HG03095 (cell line): Measurements from ENCODE around the gene SLC25A22.

Experiments
- ATAC-seq: cut with Tn5 transposase; IDR thresholded peaks from one replicate; pipeline ENCODE4 v1.9.1; 2021; ENCODE audit warnings: moderate library complexity; ENCODE audit not compliant: unreplicated experiment

The SLC25A22 gene

DNA sequence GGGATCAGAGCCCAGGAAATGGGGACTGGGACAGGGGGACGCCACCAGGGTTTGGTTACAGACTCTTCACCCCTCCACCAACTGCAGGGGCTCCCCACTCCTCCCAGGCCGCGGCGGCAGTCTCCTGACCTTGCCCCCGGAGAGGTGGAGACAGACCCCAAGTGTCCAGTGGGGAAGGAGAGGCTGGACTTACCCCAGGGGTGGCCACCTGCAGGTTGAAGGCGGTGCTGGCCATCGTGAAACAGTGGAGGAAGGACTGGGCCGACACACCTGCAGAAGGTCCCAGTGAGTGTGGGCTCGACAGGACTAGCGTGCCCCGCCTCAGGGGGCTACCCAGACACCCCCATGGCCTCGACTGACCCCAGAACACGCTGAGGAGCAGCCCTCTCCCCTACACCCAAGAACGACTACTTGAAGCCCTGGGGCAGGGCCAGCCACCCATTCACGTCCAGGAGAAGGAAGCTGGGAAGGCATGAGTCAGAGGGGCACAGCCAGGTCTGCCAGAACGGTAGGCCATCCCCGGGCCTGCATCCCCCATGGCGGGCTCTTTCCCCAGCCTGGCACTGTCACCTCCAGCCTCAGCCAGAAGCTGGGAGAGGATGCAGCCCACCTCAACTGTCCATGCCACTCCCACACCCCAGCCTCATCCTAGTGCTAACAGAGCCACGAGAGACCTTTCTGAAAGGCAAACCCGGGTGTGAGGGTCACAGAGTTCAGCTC lies 23.0 kb downstream of the SLC25A22 start:
- ATAC-seq: no peak

DNA sequence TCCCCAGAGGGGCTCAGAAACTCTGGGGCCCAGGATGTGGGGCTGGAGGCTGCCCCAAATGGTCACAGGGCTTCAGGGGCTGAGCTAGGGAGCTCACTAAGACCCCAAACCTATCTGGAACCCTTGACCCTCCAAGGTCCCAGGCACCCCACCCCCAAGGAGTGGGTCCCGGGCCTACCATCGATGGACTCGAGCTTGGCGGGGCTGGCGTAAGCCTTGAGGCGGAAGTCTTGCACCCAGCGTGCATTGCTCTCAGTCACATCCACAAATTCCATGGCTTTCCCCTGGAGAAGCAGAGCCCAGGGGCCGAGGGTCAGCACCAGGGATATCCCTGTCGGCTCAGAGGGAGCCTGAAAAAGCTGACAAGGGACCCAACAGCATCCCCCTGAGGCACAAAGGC lies 24.3 kb downstream of the SLC25A22 start:
- ATAC-seq: no peak

DNA sequence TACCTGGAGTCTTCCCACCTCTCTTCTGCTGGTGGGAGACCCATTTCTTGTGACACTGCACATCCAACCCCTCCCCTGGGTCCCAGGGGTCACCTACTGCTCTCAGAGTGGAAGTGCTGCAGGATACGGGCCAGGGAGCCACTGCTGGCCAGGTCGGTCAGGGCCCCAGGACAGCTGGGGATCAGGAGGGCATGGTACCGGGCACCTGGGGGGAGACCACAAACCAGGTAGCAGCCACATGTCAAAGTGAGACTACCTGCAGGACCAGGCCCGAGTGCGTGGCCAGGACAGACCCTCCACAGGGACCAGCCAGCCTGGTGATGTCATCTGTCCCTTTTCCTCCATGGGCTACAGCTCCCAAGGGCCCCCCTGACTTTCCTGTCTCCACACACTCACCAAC lies 24.7 kb downstream of the SLC25A22 start:
- no peak for ATAC-seq

DNA sequence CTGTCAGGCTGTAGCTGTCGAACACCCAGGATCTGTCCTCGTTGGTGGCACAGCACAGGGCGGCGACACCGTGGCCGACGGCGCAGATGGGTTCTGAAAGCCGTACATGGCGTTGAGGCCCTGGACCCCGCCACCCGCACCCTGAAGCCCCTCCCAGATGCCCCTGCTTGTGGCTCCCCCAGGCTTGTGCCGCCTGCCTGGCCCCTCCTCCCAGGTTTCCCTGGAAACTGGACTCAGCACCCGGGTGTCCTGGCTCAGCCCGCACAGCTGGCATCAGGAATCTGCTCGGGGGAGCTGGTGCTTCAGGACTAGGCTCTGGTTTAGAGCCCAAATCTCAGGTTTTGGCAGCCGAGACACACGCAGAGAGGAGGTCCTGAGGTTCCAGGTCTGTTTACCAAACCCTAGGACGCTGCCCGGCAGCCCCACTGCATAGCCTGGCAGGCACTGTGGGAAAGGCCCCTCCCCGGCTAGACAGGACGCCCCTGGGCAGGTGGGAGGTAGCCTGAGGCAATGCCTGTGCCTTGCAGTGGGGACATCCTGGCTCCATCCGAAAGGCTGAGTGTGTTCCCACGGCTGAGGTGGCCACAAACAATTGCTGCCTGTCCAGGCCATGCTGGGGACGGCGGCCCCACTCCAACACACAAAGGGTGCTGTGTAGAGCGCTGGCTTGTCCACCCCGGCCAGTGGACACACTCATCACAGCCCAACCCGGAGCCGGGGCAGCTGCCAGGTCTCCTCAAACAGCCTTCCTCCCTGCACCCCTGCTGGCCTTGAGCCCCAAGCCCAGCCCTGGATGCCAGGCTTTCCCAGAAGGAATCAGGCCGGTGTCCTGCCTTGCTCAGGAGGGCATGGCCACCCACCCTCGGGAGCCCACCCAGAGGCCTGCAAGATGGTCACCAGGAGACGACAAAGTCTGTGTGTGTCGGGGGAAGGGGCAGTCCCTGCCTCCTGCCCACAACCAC lies 25.4 kb downstream of the SLC25A22 start:
- ATAC-seq: no peak

DNA sequence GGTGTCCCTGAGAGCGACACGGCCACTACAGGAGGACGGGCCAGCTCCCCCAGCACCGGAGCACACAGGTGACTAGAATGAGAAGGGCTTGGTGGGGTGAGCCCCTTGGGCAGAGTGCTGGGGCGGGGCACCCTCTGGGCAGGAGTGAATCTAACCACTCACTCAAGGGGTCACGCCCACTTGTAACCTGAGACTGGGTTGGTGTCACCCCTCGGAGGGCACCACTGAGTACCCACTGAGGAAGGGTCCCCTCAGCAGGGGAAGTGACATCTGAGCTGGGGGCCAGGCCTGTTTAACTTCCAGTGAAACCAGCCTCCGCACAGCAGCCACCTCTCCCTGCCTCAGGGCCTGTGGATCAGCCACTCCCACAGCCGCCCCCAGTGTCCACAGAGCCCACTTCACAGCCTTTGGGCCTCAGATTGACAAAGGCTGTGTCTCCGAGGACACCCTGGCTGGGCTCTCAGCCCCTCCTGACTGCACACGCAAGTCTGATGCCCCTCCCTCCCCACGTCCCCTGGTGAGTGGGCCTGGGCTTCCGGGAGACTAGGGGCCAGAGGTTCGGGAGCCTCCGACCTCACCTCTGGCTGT lies 26.4 kb downstream of the SLC25A22 start:
- ATAC-seq: no peak

DNA sequence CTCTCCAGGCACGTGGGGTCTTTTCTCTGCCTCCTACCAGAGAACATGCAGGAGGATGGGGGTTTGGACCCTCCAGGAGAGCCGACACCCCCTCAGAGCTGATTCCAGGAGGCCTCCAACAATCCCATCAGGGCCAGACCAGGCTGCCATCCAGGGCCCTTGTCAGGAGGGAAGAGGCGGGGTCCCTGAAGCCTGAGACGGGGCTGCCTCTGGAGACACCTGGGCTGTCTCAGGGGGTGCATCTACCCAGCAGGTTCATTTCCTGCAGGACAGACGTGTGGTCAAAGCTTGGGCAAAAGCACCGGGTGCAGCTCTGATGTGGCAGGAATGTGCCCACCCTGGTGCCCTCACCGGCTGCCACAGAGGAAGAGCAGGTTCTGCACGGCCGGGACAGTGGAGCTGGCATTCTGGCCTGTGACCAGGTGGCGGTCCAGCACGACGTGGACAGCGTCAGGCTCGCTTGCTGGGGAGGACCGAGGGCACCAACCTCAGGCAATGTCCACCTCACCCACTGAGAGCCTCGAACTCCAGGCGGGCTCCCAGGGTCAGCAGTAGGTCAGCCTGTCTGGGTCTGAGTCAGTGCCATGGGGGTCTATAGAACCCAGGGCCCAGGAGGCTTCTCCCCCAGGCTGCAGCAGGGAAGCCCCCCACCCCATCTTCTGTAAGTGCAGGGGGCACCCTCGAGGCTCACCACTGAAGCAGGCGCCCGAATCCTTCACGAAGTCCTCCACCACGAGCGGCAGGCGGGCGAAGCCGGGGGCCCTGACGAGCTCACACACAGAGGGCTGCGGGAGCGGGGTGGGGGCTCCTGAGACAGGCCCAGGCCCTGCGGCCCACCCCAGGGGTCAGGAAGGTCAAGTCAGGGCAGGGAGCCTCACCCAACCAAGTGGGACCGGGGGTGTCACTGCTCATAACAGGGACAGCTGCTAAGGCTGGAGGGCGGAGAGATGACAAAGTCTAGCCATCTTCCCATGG lies 27.2 kb downstream of the SLC25A22 start:
- ATAC-seq: no peak

DNA sequence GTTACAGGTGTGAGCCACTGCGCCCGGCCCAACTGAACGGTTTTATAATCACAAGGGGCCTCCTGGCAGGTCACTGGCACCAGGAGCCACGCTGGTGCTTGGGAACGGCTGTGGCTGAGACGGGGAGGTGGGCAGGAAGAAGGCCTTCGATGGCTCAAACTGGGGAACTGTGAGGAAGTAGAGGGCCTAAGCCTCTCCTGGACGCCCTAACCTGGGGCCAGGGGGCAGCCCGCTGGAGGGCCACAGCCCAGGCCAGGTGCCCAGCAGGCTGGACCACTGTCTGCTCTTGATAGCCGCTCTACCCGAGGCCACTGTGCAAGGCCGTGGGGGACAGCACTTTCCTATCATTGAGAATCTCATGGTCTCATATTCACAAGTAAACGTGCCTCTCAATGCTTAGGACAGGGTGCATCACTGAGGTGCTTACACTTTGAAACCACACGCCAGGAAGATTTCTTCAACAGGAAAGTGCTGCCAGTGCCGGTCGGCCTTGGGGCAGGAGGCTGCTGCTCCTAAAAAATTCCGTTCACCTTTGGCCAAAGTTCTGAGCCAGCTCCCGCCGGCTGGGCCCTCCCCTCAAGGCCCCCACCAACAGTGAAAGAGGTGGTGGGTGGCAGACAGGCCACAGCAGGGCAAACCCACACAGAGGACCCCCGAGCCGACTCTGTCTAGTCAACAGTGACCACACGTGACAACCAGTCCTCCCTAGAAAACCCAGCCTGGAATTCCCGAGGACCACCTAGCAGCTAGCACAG lies 28.0 kb downstream of the SLC25A22 start:
- ATAC-seq: no peak

DNA sequence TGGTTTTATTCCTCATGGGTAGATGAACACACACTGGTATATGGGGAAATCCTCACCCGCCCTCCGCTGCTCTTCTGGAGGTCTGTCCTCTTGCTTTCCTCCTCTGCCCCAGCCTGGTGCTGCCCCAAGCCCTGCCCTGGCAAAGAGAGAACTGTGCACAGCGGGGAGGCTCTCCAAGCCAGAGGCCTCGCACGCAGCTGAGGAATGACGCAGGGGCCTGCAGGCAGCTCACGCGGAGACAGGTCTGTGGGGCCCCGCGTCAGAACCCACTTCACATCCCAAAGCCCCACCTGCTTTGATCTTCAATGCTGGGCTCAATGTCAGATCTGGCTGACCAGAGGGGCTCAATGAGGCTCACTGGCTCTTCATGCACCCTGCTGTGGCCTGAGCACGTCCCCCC lies 30.8 kb downstream of the SLC25A22 start:
- no peak for ATAC-seq

DNA sequence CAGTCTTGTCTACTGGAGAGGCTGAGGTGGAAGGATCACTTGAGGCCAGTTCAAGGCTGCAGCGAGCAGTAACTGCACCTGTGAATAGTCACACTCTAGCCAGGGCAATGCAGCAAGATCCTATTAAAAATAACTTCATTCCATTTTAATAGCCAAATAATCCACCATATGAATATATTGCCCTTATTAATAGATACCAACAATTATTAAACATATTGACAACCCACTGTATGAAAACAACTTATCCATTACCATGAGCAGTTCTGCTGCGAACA lies 31.2 kb downstream of the SLC25A22 start:
- ATAC-seq: no peak

DNA sequence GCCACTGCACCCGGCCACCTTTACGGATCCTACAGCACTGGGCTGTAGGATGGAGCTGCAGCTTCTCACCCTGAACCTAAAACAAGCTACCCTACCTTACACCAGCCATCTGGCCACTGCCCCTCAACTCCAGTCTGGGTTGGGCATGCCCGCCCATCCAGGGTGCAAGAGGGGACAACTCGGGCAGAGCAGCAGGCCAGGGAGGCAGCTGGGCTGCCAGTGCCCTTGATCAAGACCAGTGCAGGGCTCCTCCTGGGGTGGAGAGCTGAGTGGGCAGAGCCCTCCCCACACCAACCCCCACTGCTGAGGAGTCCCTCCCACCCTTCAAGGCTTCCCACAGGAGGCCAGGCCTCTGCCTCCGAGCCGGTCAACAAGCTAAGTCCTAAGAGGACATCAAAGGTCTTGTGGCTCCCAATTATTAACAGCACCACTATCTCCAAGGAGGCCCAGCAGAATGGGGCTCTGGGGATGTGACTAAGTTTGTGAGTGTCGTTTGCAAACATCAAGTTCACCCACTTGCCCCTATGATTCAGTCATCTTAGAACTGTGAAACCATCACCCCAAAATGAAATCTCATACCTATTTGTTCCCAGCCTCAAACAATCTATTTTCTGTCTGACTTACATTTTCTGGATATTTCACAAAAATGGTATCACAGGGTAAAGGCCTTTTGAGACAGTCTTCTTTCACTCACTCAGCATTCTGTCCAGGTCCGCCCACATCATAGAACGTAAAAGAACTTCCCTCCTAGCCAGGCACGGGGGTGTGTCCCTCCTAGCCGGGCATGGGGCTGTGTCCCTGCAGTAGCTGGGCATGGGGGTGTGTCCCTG lies 31.8 kb downstream of the SLC25A22 start:
- no peak for ATAC-seq

DNA sequence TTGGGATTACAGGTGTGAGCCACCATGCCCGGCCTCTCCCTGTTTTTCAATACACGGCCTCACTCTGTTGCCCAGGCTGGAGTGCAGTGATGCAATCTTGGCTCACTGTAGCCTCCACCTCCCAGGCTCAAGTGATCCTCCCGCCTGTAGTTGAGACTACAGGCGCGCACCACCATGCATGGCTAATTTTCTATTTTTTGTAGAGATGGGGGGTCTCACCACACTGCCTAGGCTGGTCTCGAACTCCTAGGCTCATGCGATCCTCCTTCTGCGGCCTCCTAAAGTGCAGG lies 32.3 kb downstream of the SLC25A22 start:
- ATAC-seq: no peak

DNA sequence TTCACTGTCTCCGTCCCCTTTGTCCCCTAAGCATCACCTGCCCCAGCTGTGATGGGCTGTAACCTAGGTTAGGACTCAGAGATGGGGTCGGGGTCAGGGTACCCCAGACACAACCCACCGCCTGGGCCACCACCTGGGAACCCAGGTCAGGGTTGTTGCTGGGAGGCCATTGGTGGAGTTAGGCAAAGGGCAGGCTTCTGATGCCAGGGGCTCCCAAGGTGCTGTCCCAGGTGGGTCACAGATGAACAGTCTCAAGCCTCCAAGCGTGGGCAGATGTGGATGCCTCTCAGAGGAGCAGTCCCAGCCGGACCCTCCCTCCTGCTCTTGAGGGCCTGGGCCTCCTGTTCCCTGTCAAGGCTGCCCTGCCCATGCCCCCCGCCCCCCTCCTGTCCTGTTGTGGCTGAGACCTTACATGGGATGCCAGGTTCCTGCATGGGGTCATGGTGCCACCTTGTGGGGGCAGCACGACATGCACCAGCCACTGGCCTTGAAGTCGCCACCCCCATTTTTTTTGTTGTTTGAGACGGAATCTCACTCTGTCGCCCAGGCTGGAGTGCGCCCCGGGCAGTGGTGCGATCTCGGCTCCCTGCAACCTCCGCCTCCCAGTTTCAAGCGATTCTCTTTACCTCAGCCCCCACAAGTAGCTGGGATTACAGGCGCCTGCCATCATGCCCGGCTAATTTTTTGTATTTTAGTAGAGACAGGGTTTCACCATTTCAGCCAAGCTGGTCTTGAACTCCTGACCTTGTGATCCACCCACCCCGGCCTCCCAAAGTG lies 32.9 kb downstream of the SLC25A22 start:
- ATAC-seq: no peak

DNA sequence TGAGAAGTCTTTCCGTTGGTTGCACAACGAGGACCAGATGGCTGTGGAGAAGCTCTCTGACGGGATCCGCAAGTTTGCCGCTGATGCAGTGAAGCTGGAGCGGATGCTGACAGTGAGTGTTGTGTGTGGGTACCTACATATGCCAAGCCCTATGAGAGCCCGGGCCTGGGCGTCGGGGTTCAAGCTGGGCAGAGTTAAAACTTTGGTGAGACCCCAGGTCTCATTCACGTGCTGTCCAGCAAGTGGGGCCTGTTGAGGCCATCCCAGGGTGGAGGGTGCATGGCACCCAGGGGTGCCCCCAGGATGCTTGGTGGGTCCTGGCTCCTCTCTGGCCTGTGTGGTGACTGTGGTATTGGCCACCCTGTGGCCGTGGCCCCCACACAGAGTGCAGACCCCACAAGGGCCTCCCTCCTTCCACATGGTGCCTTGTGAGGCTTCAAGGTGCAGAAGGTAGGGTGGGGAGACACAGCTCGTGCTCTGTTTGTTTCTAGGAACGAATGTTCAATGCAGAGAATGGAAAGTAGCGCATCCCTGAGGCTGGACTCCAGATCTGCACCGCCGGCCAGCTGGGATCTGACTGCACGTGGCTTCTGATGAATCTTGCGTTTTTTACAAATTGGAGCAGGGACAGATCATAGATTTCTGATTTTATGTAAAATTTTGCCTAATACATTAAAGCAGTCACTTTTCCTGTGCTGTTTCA lies 33.6 kb downstream of the SLC25A22 start:
- ATAC-seq: no peak

DNA sequence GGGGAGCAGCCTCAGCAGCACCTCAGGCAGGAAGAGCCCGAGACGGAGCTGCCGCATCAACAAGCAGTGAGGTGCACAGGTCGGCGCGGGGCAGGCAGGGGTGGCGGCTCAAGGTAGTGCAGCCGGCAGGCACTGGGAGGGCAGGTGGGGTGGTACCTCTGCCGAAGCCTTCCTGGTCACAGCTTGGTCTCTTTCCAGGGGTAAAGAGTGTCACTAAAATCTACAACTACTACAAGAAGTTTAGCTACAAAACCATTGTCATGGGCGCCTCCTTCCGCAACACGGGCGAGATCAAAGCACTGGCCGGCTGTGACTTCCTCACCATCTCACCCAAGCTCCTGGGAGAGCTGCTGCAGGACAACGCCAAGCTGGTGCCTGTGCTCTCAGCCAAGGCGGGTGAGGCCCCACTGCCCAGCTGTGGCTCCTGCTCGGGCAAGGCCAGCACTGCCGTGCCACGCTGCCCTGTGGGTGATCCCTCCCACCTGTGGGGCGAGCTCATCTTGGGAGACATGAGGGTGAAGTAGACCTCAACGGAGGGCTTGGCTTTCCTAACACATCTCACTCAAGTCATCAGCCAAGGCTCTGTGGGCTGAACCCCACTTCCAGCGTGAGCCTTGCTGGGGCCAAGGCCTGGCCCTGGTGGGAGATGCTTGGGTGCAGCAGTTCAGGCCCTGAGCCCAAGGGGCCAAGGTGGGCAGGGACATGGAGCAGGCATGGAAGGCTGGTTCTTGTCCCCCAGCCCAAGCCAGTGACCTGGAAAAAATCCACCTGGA lies 34.3 kb downstream of the SLC25A22 start:
- ATAC-seq: no peak

DNA sequence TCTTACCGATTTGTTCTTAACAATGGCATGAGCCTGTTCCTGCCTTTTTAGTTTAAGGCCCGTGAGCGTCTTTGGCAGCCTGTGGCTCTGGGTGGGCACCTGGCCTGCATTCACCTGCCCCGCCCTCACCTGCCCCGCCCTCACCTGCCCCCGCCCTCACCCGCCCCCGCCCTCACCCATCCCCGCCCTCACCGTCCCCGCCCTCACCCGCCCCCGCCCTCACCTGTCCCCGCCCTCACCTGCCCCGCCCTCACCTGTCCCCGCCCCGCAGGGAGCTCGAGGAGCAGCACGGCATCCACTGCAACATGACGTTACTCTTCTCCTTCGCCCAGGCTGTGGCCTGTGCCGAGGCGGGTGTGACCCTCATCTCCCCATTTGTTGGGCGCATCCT lies 35.0 kb downstream of the SLC25A22 start:
- no peak for ATAC-seq

DNA sequence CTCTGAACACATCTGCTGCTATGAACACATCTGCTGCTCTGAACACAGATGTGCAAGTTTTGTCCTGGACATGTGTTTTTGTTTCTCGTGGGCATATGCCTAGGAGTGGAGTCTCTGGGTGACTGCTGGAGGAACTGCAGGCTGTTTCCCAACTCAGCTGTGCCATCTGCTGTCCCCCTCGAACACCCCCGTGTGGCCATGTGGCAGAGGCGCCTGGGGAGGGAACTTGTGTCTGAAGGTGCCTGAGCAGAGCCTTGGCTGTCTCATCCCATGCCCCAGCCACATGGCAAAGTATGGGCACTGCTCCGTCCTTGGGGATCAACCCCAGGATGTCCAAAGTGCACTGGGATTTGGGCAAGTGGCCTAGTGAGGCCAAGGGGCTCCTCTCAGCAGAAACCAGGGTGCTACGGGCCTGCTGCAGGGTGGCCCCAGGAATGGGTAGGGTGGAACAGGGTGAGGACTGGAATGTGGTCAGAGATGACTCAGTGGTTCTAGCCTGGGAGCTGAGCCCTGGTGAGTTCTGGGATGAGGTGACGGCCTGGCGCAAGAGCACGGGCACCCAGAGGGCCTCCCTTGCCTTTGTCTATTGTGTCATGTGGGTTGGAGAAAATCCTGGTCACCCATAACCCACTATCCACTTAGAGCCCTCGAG lies 35.5 kb downstream of the SLC25A22 start:
- no peak for ATAC-seq

DNA sequence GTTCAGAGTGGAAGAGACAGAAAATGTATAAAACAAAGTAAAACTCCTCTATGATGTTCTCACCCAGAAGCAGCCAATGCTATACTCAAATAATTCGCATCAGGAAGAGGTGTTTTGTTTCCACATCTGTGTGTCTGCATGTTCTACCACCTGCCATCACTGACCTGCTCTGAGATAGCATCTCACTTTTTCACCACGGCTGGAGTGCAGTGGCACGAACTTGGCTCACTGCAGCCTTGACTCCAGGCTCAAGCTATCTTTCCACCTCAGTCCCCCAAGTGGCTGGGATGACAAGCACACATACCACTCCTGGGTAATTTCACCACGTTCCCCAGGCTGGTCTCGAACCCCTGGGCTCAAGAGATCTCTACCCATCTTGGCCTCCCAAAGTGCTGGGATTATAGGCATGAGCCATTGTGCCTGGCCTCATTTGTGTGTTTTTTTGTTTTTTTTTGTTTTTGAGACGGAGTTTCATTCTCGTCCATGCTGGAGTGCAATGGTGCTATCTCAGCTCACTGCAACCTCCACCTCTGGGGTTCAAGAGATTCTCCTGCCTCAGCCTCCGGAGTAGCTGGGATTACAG lies 36.5 kb downstream of the SLC25A22 start:
- ATAC-seq: no peak
